ENCODE results near the gene TRABD2B.

The TRABD2B gene

GRCh38 chr1:47993881-47994625 lies 3.1 kb downstream of the TRABD2B start:
- Histone ChIP-seq H3K4me1 (ENCODE audit: control insufficient read depth, low read length) (no peaks in the 10 kb centered on the region), H3K79me2 (ENCODE audit: control insufficient read depth, low read length) (no peaks in the 10 kb centered on the region), H3F3A (ENCODE audit: control insufficient read depth, insufficient read depth) (no peaks in the 10 kb centered on the region), H3K9me3 (ENCODE audit: control insufficient read depth, insufficient read depth, low read length) (no peaks in the 10 kb centered on the region), H4K20me1 (ENCODE audit: control insufficient read depth, insufficient read depth, low read depth, low read length) (no peaks in the 10 kb centered on the region), H3K27ac (ENCODE audit: low read depth, low read length) (no peak overlapping the region), H3K9me2 (replicated peaks; ENCODE audit: control insufficient read depth, low read length) (no peaks in the 10 kb centered on the region), H3K4me3 (ENCODE audit: low read length) (no peak overlapping the region), H3K4me2 (ENCODE audit: low read length) (no peak overlapping the region), H3K36me3 (ENCODE audit: control insufficient read depth, low read length) (no peaks in the 10 kb centered on the region), H3K27me3 (ENCODE audit: control insufficient read depth, low read length) (no peaks in the 10 kb centered on the region; the same call in 1 of the 2 replicates)
- TF ChIP-seq, protein P1, sequence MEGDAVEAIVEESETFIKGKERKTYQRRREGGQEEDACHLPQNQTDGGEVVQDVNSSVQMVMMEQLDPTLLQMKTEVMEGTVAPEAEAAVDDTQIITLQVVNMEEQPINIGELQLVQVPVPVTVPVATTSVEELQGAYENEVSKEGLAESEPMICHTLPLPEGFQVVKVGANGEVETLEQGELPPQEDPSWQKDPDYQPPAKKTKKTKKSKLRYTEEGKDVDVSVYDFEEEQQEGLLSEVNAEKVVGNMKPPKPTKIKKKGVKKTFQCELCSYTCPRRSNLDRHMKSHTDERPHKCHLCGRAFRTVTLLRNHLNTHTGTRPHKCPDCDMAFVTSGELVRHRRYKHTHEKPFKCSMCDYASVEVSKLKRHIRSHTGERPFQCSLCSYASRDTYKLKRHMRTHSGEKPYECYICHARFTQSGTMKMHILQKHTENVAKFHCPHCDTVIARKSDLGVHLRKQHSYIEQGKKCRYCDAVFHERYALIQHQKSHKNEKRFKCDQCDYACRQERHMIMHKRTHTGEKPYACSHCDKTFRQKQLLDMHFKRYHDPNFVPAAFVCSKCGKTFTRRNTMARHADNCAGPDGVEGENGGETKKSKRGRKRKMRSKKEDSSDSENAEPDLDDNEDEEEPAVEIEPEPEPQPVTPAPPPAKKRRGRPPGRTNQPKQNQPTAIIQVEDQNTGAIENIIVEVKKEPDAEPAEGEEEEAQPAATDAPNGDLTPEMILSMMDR (IDR thresholded peaks at IDR 0.05; ENCODE audit: low read depth, low read length, poor library complexity, severe bottlenecking) = no peak
- no peak for TF ChIP-seq EZH2phosphoT487 (IDR thresholded peaks at IDR 0.05; ENCODE audit: borderline replicate concordance, low read length)

DNA sequence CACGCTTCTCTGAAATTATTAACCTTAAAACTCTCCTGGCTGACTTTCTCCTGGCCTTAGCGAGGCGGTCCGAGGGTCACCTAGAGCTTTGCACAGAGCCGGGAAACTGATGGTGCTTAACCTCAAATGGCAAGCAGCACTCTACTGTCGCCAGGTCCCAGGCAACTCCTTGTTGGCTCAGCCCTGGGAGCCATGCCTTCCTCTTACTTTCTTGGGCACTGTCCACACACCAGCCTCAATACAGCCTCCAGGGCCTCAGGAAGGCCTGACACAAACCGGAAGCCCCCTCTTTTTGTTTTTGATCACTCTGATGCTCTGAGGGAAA lies 3.8 kb downstream of the TRABD2B start:
- Histone ChIP-seq H3F3A (ENCODE audit: control insufficient read depth, insufficient read depth) (no peaks in the 10 kb centered on the region), H3K4me3 (ENCODE audit: low read length) (no peak overlapping the region), H3K27ac (ENCODE audit: low read depth, low read length) (no peak overlapping the region), H4K20me1 (ENCODE audit: control insufficient read depth, insufficient read depth, low read depth, low read length) (no peaks in the 10 kb centered on the region), H3K4me1 (ENCODE audit: control insufficient read depth, low read length) (no peaks in the 10 kb centered on the region), H3K9me2 (replicated peaks; ENCODE audit: control insufficient read depth, low read length) (no peaks in the 10 kb centered on the region), H3K4me2 (ENCODE audit: low read length) (no peak overlapping the region), H3K9me3 (ENCODE audit: control insufficient read depth, insufficient read depth, low read length) (no peaks in the 10 kb centered on the region), H3K79me2 (ENCODE audit: control insufficient read depth, low read length) (no peaks in the 10 kb centered on the region), H3K27me3 (ENCODE audit: control insufficient read depth, low read length) (no peaks in the 10 kb centered on the region), H3K36me3 (ENCODE audit: control insufficient read depth, low read length) (no peaks in the 10 kb centered on the region)
- TF ChIP-seq EZH2phosphoT487 (IDR thresholded peaks at IDR 0.05; ENCODE audit: borderline replicate concordance, low read length) = no peak
- TF ChIP-seq, protein P1 (IDR thresholded peaks at IDR 0.05; ENCODE audit: low read depth, low read length, poor library complexity, severe bottlenecking) = no peak

DNA sequence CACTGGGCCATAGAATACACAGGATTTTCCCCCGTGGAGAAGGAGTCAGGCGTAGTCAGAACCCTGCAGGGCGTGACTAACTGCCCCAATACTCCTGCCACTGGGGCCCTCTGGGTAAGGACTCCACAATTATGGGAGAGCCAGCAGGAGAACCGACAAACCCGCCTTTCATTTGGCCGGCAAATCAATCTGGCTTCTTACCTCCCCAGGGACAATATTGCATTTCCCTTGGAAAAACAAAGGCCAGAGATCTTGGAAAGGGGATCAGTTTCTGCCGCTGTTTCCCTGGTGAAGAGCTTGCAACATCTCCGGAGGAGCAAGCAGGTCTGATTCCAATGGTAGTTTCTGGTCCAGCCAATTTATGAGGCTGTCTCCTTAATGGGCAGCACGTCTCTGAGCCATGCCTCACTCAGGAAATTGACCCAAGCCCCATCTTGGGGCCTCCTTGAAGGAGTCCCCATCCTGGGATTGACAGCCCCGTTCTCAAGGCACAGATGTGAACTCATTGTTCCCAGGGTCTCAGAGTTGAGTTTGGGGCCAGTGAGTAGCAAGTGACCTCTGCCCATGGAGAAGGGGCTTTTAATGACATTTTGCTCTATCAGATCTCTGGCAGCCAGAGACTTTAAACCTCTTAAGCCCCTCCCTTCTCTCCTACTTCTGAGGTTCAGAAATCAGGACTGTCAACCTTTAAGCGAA lies 4.3 kb downstream of the TRABD2B start:
- no peak overlapping the region for H3K4me3 ChIP-seq (ENCODE audit: low read length)
- no peaks in the 10 kb centered on the region for H3K36me3 ChIP-seq (ENCODE audit: control insufficient read depth, low read length)
- H3K27ac ChIP-seq (ENCODE audit: low read depth, low read length) = no peak overlapping the region
- H3K9me2 ChIP-seq (replicated peaks; ENCODE audit: control insufficient read depth, low read length) = no peaks in the 10 kb centered on the region
- H3K4me1 ChIP-seq (ENCODE audit: control insufficient read depth, low read length) = no peaks in the 10 kb centered on the region
- no peaks in the 10 kb centered on the region for H3K27me3 ChIP-seq (ENCODE audit: control insufficient read depth, low read length)
- no peak overlapping the region for H3K4me2 ChIP-seq (ENCODE audit: low read length)
- H3K79me2 ChIP-seq (ENCODE audit: control insufficient read depth, low read length) = no peaks in the 10 kb centered on the region
- H3F3A ChIP-seq (ENCODE audit: control insufficient read depth, insufficient read depth) = no peaks in the 10 kb centered on the region
- H4K20me1 ChIP-seq (ENCODE audit: control insufficient read depth, insufficient read depth, low read depth, low read length) = no peaks in the 10 kb centered on the region
- TF ChIP-seq EZH2phosphoT487 (IDR thresholded peaks at IDR 0.05; ENCODE audit: borderline replicate concordance, low read length) = no peak
- TF ChIP-seq, protein P1 (IDR thresholded peaks at IDR 0.05; ENCODE audit: low read depth, low read length, poor library complexity, severe bottlenecking) = no peak
- H3K9me3 ChIP-seq (ENCODE audit: control insufficient read depth, insufficient read depth, low read length) = no peaks in the 10 kb centered on the region
